OCI-LY1 (cell line): ENCODE data around the gene PCSK5.

ENCODE experiments used
- H2AFZ ChIP-seq: fragments of 200-600 bp; sonication (generic), shearing (Covaris generic); 2 replicates; pipeline ENCODE4 v1.6.0; 2014; ENCODE audit warnings: antibody characterized with exemption, mild to moderate bottlenecking, low read length
- H3F3A ChIP-seq: fragments of 200-600 bp; sonication (generic), shearing (Covaris generic); 2 replicates; pipeline ENCODE4 v1.6.0; 2014; ENCODE audit warnings: mild to moderate bottlenecking, antibody characterized with exemption, low read length, moderate library complexity; ENCODE audit not compliant: insufficient read depth
- H3K27ac ChIP-seq: fragments of 200-600 bp; sonication (generic); 2 replicates; pipeline ENCODE4 v1.5.1; 2014; ENCODE audit warnings: low read length, mixed run types, mild to moderate bottlenecking, low read depth; ENCODE audit not compliant: poor library complexity, severe bottlenecking
- H3K27me3 ChIP-seq: fragments of 200-600 bp; sonication (generic); 2 replicates; pipeline ENCODE4 v1.6.0; 2014; ENCODE audit warnings: antibody characterized with exemption, mild to moderate bottlenecking, low read length, moderate library complexity; ENCODE audit not compliant: insufficient read depth
- H3K36me3 ChIP-seq: fragments of 200-600 bp; sonication (generic); 2 replicates; pipeline ENCODE4 v1.6.1; 2014; ENCODE audit warnings: mild to moderate bottlenecking, antibody characterized with exemption, low read length, moderate library complexity, mixed read lengths; ENCODE audit not compliant: insufficient read depth
- H3K4me1 ChIP-seq: fragments of 200-600 bp; sonication (generic); 2 replicates; pipeline ENCODE4 v1.5.1; 2014; ENCODE audit warnings: mild to moderate bottlenecking, low read length, moderate library complexity; ENCODE audit not compliant: insufficient read depth, severe bottlenecking
- H3K4me2 ChIP-seq: fragments of 200-600 bp; sonication (generic), shearing (Covaris generic); 2 replicates; pipeline ENCODE4 v1.6.1; 2014; ENCODE audit warnings: low read length
- H3K4me3 ChIP-seq: fragments of 200-600 bp; sonication (generic); 2 replicates; pipeline ENCODE4 v1.5.1; 2014; ENCODE audit warnings: low read length, low read depth, mild to moderate bottlenecking, mixed read lengths; ENCODE audit not compliant: poor library complexity, severe bottlenecking
- H3K79me2 ChIP-seq: fragments of 200-600 bp; shearing (Covaris generic); 2 replicates; pipeline ENCODE4 v1.6.1; 2016; ENCODE audit warnings: mixed run types, low read length, mixed read lengths; ENCODE audit not compliant: insufficient read depth
- H3K9ac ChIP-seq: fragments of 200-600 bp; sonication (generic), shearing (Covaris generic); 2 replicates; pipeline ENCODE4 v1.6.1; 2014; ENCODE audit warnings: mild to moderate bottlenecking, low read length, mixed read lengths
- H3K9me2 ChIP-seq: fragments of 200-600 bp; sonication (generic), shearing (Covaris generic); 2 replicates; pipeline ENCODE4 v1.6.1; 2014; ENCODE audit warnings: low read depth, mild to moderate bottlenecking, low read length, mixed read lengths
- H3K9me3 ChIP-seq: fragments of 200-600 bp; shearing (Covaris generic); 2 replicates; pipeline ENCODE4 v1.6.1; 2014; ENCODE audit warnings: low read length, mixed read lengths
- H4K20me1 ChIP-seq: fragments of 200-600 bp; sonication (generic), shearing (Covaris generic); 2 replicates; pipeline ENCODE4 v1.6.0; 2016; ENCODE audit warnings: mild to moderate bottlenecking, low read length; ENCODE audit not compliant: insufficient read depth
- EZH2 ChIP-seq: fragments of 200-600 bp; sonication (generic), shearing (Covaris generic); IDR thresholded peaks from 2 replicates; pipeline ENCODE4 v1.8.0; 2017; ENCODE audit warnings: borderline replicate concordance, mixed run types, mild to moderate bottlenecking, antibody characterized with exemption, low read length, moderate library complexity, mixed read lengths
- TF ChIP-seq, protein P1 (sequence below): fragments of 200-600 bp; sonication (generic), shearing (Covaris generic); IDR thresholded peaks from 2 replicates; pipeline ENCODE4 v1.5.1; 2017; ENCODE audit warnings: mild to moderate bottlenecking, antibody characterized with exemption, low read length, moderate library complexity, mixed read lengths

PCSK5 gene

DNA sequence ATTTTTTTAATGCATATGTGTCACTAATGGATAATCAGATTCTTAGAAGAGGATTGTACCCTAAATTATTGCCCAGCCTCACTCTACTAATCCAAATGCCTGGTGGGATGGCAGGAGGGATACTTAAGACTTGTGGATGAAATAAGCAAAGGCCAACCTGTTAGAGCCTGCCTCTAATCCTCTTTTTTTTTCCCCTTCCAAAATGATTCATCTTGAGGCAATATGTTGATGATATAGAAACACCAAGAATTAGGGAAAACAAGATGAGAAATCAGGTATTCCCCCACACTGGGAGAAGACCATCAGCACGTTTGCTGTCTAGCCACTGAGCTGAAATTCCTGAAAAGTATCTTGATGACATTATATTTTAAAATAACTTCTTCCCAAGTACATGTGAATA is 451.7 kb downstream of the PCSK5 start:
- no peak overlapping the region for H2AFZ ChIP-seq
- no peaks in the 10 kb centered on the region for H3K36me3 ChIP-seq
- no peaks in the 10 kb centered on the region for H3K79me2 ChIP-seq
- H3K9ac ChIP-seq = no peak overlapping the region
- H3K9me2 ChIP-seq = no peaks in the 10 kb centered on the region
- no peak overlapping the region for H3K27ac ChIP-seq
- H3K27me3 ChIP-seq = no peaks in the 10 kb centered on the region
- TF ChIP-seq EZH2 = no peak
- TF ChIP-seq, protein P1, sequence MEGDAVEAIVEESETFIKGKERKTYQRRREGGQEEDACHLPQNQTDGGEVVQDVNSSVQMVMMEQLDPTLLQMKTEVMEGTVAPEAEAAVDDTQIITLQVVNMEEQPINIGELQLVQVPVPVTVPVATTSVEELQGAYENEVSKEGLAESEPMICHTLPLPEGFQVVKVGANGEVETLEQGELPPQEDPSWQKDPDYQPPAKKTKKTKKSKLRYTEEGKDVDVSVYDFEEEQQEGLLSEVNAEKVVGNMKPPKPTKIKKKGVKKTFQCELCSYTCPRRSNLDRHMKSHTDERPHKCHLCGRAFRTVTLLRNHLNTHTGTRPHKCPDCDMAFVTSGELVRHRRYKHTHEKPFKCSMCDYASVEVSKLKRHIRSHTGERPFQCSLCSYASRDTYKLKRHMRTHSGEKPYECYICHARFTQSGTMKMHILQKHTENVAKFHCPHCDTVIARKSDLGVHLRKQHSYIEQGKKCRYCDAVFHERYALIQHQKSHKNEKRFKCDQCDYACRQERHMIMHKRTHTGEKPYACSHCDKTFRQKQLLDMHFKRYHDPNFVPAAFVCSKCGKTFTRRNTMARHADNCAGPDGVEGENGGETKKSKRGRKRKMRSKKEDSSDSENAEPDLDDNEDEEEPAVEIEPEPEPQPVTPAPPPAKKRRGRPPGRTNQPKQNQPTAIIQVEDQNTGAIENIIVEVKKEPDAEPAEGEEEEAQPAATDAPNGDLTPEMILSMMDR = no peak
- H3F3A ChIP-seq = no peaks in the 10 kb centered on the region
- H4K20me1 ChIP-seq = no peaks in the 10 kb centered on the region
- H3K4me1 ChIP-seq = no peaks in the 10 kb centered on the region
- no peak overlapping the region for H3K4me2 ChIP-seq
- H3K9me3 ChIP-seq = no peaks in the 10 kb centered on the region
- no peak overlapping the region for H3K4me3 ChIP-seq

DNA sequence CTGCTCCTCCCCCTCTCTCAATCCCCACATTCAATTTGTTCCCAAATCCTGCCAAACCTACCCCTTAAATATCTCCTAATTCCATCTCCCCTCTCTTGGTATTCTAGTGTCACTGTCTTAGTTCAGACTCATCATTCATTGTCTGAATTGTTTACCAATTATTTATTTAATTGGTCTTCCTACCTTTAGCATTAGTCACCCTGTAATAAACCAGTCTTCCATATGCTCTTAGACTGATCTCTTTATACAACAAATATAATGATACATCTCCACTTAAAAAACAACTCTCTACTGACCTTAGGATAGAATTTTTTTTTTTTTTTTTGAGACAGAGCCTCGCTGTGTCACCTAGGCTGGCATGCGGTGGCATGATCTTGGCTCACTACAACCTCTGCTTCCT is 452.4 kb downstream of the PCSK5 start:
- no peaks in the 10 kb centered on the region for H3F3A ChIP-seq
- H3K27me3 ChIP-seq = no peaks in the 10 kb centered on the region
- no peaks in the 10 kb centered on the region for H3K36me3 ChIP-seq
- H3K4me3 ChIP-seq = no peak overlapping the region
- no peaks in the 10 kb centered on the region for H3K4me1 ChIP-seq
- no peak overlapping the region for H3K27ac ChIP-seq
- H3K9me3 ChIP-seq = no peaks in the 10 kb centered on the region
- TF ChIP-seq, protein P1 = no peak
- TF ChIP-seq EZH2 = no peak
- H3K9ac ChIP-seq = no peak overlapping the region
- no peaks in the 10 kb centered on the region for H4K20me1 ChIP-seq
- H3K79me2 ChIP-seq = no peaks in the 10 kb centered on the region
- no peaks in the 10 kb centered on the region for H3K9me2 ChIP-seq
- no peak overlapping the region for H3K4me2 ChIP-seq
- no peak overlapping the region for H2AFZ ChIP-seq

DNA sequence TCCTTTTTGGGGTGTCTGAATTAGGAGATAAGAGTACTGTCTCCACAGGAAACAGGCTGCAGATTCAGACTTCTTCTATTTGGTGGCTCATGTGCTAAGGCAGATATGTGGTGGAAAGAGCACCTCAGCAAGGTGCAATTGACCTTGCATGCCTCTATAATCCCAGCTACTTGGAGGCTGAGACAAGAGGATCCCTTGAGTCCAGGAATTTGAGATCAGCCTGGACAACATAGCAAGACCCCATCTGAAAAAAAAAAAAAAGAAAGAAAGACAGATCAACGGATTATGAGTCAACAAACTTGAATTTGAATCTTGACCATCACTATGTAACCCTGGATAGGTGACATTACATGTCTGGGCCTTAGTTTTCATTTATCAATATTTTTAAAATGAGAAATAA is 459.4 kb downstream of the PCSK5 start:
- TF ChIP-seq EZH2 = no peak
- TF ChIP-seq, protein P1 = no peak
- no peaks in the 10 kb centered on the region for H3K36me3 ChIP-seq

More for the DNA sequence above, 459.4 kb downstream of the PCSK5 start:
- no peaks in the 10 kb centered on the region for H3F3A ChIP-seq
- H3K9ac ChIP-seq = no peak overlapping the region
- H3K27ac ChIP-seq = no peak overlapping the region
- no peaks in the 10 kb centered on the region for H3K27me3 ChIP-seq
- H4K20me1 ChIP-seq = no peaks in the 10 kb centered on the region
- H3K4me1 ChIP-seq = peaks cover 36% of the 10 kb centered on the region
- no peak overlapping the region for H3K4me2 ChIP-seq
- H3K9me3 ChIP-seq = no peaks in the 10 kb centered on the region
- H3K9me2 ChIP-seq = no peaks in the 10 kb centered on the region
- H3K79me2 ChIP-seq = no peaks in the 10 kb centered on the region
- H3K4me3 ChIP-seq = no peak overlapping the region
- H2AFZ ChIP-seq = no peak overlapping the region
